Upper lobe of left lung (tissue), 6 donors: ENCODE data around the gene SLC25A42. TPM values are rescaled to one million over a fixed set of nuclear protein-coding genes. Genes with fewer than 3 reads are reported as not detected.

Source experiments
- ATAC-seq, 2 donors: fragments of 200-7000 bp; cut with Tn5 transposase; one replicate each; pipeline ENCODE4 v1.9.1; 2022; ENCODE audit warnings: mild to moderate bottlenecking in 2 of 2, moderate library complexity in 2 of 2; ENCODE audit not compliant: low FRiP score in 2 of 2
- DNase-seq, 2 donors: peaks; one replicate each; pipeline ENCODE4 v3.0.0-alpha.2; 2019 to 2020
- H3K27ac ChIP-seq, 4 donors: fragments of 200-600 bp; sonication (generic); one replicate each; pipeline ENCODE4 v1.5.1; 2016 to 2019
- H3K27me3 ChIP-seq, 4 donors: fragments of 200-600 bp; sonication (generic); one replicate each; pipeline ENCODE4 v1.5.1; 2017 to 2019
- H3K36me3 ChIP-seq, 4 donors: fragments of 200-600 bp; sonication (generic); one replicate each; pipeline ENCODE4 v1.5.1; 2016 to 2019
- H3K4me1 ChIP-seq, 4 donors: fragments of 200-600 bp; sonication (generic); one replicate each; pipeline ENCODE4 v1.5.1; 2018 to 2019
- H3K4me3 ChIP-seq, 4 donors: fragments of 200-600 bp; sonication (generic); one replicate each; pipeline ENCODE4 v1.5.1; 2017 to 2019; ENCODE audit warnings: mild to moderate bottlenecking in 2 of 4, moderate library complexity in 1 of 4
- H3K9me3 ChIP-seq, 4 donors: fragments of 200-600 bp; sonication (generic); one replicate each; pipeline ENCODE4 v1.5.1; 2018 to 2019
- CTCF ChIP-seq, 6 experiments: fragments of 450-650 bp in 4 of 6; fragments of 200-600 bp in 2 of 6; sonication (generic) in 2 of 6; IDR thresholded peaks; one replicate each; pipeline ENCODE4 v1.5.1; 2016 to 2019; ENCODE audit warnings: antibody characterized with exemption in 6 of 6
- EP300 ChIP-seq, 4 donors: sonication (generic); formaldehyde crosslinking; IDR thresholded peaks; one replicate each; pipeline ENCODE4 v1.5.1; 2017; ENCODE audit warnings: antibody characterized with exemption in 4 of 4, control low read depth in 2 of 4
- POLR2A ChIP-seq, 4 donors: fragments of 450-650 bp; IDR thresholded peaks; one replicate each; pipeline ENCODE4 v1.5.1; 2016 to 2017; ENCODE audit warnings: antibody characterized with exemption in 4 of 4, mild to moderate bottlenecking in 2 of 4
- POLR2AphosphoS5 ChIP-seq, 2 donors: sonication (generic); formaldehyde crosslinking; IDR thresholded peaks; one replicate each; pipeline ENCODE4 v1.5.1; 2017; ENCODE audit warnings: antibody characterized with exemption in 2 of 2
- WGBS, 2 donors: methylation state at CpG; one replicate each; pipeline ENCODE4 v1.1.5; 2017 to 2018; 5-methylcytosine and 5-hydroxymethylcytosine counted together
- total RNA-seq, 6 donors: library from RNA; depleted of rRNA in 4 of 6; stranded (reverse); fragments of >200 nt in 4 of 6; gene quantifications; one replicate each; pipeline versions ENCODE4 v1.1.0 to v1.2.1, GENCODE V29; 2016 to 2021
- donor health status: DM: no; HTN: no; CAD: no; lungs with moderate emphysema.
- donor health status: DM: no; HTN: yes; CAD: no; lungs with severe emphysema.

Gene SLC25A42
- total RNA-seq, 6 donors from 2014 or later, result 5.6 to 23.0 (median 13.6) TPM

DNA sequence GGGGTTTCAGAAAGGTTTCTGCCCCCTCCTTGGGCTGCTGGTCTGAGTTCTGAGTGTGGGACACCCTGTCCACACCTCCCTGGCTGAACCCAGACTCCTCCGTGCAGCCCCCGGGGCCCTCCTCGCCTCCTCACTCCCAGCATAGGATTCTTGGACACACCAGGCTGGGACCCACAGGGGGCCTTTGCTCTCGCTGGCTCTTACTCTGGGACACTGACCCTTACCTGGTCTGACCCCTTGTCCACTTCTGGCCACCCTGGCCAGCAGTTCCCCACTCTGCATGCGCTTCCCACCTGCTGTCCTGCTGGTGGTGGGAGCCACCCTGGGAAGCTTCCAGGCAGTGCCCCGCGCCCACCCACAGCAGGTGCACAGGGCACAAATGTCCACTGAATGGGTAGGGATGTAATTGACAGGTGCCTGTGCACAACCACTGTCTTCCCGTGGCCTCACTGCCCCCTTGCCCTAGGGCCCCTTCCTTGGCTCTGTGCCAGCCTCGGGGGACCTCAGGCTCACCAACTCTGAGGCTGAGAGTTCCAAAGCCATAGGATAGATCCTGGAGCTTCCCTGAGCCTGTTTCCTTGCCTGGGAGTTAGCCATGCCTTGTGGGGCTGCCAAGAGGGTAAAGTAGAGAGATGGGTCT lies 7.0 kb upstream of the SLC25A42 start:
- no peaks in the 10 kb centered on the region for H3K27me3 ChIP-seq
- no peak overlapping the region for H3K4me3 ChIP-seq
- ATAC-seq (no peak), DNase-seq (peak in 1 of 2 donors; percentile 60)
- no peaks in the 10 kb centered on the region for H3K9me3 ChIP-seq
- 76 to 84% methylated on average over 6 to 9 of the region's 9 CpGs for WGBS, 2 donors
- H3K27ac ChIP-seq, result no peak overlapping the region
- TF ChIP-seq CTCF (IDR thresholded peaks at IDR 0.05) (no peak), POLR2AphosphoS5 (IDR thresholded peaks at IDR 0.05) (no peak), POLR2A (IDR thresholded peaks at IDR 0.05) (no peak), EP300 (IDR thresholded peaks at IDR 0.05) (no peak)
- peaks cover 8 to 61% (median 45%) of the 10 kb centered on the region in 4 donors for H3K36me3 ChIP-seq
- H3K4me1 ChIP-seq, result peaks cover 0 to 7% (median 3%) of the 10 kb centered on the region in 4 donors

GRCh38 chr19:19057317-19057716 lies 6.5 kb upstream of the SLC25A42 start:
- H3K4me3 ChIP-seq, result no peak overlapping the region
- DNase-seq, result peak in 1 of 2 donors; percentile 68
- ATAC-seq, result no peak
- 90 to 93% methylated on average over 4 to 13 of the region's 13 CpGs for WGBS, 2 donors
- TF ChIP-seq POLR2AphosphoS5 (IDR thresholded peaks at IDR 0.05) (no peak), CTCF (IDR thresholded peaks at IDR 0.05) (no peak), EP300 (IDR thresholded peaks at IDR 0.05) (no peak), POLR2A (IDR thresholded peaks at IDR 0.05) (no peak)
- no peaks in the 10 kb centered on the region for H3K9me3 ChIP-seq
- H3K27me3 ChIP-seq, result no peaks in the 10 kb centered on the region
- H3K36me3 ChIP-seq, result peaks cover 8 to 56% (median 40%) of the 10 kb centered on the region in 4 donors
- H3K4me1 ChIP-seq, result peaks cover 0 to 8% (median 4%) of the 10 kb centered on the region in 4 donors
- H3K27ac ChIP-seq, result no peak overlapping the region

DNA sequence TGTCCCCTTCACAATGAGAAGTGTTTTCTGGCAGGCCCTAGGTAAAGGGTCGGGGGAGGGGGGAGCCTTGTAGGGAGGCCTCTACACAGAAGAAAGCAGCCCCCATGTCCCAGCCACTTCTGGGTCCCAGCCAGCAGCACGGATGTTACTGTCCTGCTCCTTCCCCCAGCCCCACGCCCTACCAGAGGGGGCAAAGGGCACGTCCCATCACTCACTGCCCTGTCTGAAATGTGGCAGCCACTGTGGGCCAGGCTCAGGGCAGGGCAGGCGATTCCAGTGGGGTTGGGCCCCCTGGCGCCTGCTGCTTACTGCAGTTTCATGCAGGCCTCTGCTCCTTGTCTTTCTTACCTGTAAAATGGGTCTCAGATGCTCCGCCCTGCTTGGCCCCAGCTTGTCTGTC lies 6.1 kb upstream of the SLC25A42 start:
- TF ChIP-seq POLR2A (IDR thresholded peaks at IDR 0.05), result no peak
- TF ChIP-seq CTCF (IDR thresholded peaks at IDR 0.05), result no peak
- no peak for TF ChIP-seq EP300 (IDR thresholded peaks at IDR 0.05)
- no peak for TF ChIP-seq POLR2AphosphoS5 (IDR thresholded peaks at IDR 0.05)
- Histone ChIP-seq H3K36me3 (peaks cover 8 to 52% (median 36%) of the 10 kb centered on the region in 4 donors), H3K27me3 (no peaks in the 10 kb centered on the region), H3K27ac (no peak overlapping the region), H3K4me3 (no peak overlapping the region), H3K4me1 (peaks cover 0 to 12% (median 4%) of the 10 kb centered on the region in 4 donors), H3K9me3 (no peaks in the 10 kb centered on the region)
- WGBS, 2 donors, result 88% methylated on average over 4 to 7 of the region's 7 CpGs
- ATAC-seq, result no peak
- DNase-seq, result peak in 1 of 2 donors; percentile 39

DNA sequence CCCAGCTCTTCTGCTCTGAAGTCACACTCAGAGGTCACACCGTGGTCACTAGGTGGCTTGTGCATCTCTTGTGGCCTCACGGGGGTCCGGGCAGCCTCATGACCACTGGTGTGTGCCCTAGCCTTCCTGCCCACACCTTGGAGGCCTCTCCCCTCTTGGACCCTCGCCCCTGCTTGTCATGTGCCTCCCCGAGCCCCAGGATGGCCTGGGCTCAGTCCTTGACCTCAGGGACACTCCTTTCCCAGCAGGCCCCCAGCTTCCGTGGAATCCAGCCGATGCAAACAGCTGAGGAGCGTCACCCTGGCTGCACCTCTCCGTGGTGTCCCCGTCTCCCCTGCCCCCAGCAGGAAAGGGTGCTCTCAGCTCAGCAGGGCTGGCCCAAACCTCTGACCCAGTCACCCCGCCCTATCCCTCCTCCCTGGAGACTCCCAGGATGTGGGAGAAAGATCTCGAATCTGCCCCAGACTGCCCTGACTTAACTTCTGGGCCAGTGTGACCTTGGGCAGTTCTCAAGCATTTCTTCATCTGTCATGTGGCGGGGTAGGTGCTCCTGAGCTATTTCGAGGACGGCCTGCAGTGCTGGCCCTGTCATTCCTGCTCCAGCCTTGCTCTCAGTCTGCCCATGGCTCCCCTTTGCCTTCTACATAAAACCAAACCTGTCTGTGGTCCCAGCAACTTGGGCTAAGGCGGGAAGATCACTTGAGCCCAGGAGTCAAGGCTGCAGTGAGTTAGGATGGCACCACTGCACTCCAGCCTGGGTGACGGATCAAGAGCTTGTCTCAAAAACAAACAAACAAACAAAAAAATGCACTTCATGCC lies 4.6 kb upstream of the SLC25A42 start:
- Histone ChIP-seq H3K27me3 (no peaks in the 10 kb centered on the region), H3K27ac (no peak overlapping the region), H3K4me1 (peaks cover 5 to 19% (median 11%) of the 10 kb centered on the region in 4 donors), H3K9me3 (no peaks in the 10 kb centered on the region), H3K36me3 (peaks cover 5 to 41% (median 29%) of the 10 kb centered on the region in 4 donors), H3K4me3 (no peak overlapping the region)
- DNase-seq, result peak in 1 of 2 donors; percentile 53
- 80 to 86% methylated on average over 17 of the region's 17 CpGs for WGBS, 2 donors
- TF ChIP-seq POLR2A (IDR thresholded peaks at IDR 0.05) (no peak), POLR2AphosphoS5 (IDR thresholded peaks at IDR 0.05) (no peak), CTCF (IDR thresholded peaks at IDR 0.05) (no peak), EP300 (IDR thresholded peaks at IDR 0.05) (no peak)
- ATAC-seq, result no peak
